HG02885 (cell line): ENCODE data around the gene PCDHA8.
"Not testable (repeated sequence)": the region's sequence is repeated elsewhere in the genome, so short reads cannot be mapped to it uniquely, and the experiment has no call there.

Experiments used
- ATAC-seq: cut with Tn5 transposase; IDR thresholded peaks from one replicate; pipeline ENCODE4 v1.9.1; 2021; ENCODE audit warnings: mild to moderate bottlenecking; ENCODE audit not compliant: unreplicated experiment, poor library complexity

PCDHA8 gene

DNA sequence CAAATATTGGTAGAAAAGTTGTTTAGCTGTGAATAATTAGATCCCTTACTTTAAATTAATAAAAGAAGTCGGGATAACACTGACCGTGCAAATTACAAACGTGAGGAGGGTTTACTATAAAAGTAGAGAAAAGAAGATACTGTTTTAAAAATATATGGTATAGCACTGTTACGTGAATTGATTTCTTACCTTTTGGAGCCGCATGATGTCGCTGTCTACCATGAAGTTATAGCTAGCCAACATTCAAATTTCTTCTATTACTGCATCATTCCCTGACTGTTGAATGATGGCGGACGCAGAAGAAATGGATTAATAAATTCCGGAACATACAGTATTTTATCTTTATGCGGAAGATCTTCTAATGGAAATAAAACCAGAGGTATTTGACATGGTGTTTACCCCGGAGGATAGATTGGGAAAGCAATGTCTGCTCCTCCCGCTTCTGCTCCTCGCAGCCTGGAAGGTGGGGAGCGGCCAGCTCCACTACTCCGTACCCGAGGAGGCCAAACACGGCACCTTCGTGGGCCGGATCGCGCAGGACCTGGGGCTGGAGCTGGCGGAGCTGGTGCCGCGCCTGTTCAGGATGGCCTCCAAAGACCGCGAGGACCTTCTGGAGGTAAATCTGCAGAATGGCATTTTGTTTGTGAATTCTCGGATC lies 13.2 kb upstream of the PCDHA8 start, which contains the start of gene PCDHA6:
PCDHA6 (plus strand) TSS at position 257 of the 658 bp plus-strand sequence; CDS start at position 389, 132 bp downstream.
- no peak for ATAC-seq

DNA sequence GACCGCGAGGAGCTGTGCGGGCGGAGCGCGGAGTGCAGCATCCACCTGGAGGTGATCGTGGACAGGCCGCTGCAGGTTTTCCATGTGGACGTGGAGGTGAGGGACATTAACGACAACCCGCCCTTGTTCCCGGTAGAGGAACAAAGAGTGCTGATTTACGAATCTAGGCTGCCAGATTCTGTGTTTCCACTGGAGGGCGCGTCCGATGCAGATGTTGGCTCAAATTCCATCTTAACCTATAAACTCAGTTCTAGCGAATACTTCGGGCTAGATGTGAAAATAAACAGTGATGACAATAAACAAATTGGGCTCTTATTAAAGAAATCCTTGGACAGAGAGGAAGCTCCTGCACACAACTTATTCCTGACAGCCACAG lies 12.6 kb upstream of the PCDHA8 start:
- no peak for ATAC-seq

DNA sequence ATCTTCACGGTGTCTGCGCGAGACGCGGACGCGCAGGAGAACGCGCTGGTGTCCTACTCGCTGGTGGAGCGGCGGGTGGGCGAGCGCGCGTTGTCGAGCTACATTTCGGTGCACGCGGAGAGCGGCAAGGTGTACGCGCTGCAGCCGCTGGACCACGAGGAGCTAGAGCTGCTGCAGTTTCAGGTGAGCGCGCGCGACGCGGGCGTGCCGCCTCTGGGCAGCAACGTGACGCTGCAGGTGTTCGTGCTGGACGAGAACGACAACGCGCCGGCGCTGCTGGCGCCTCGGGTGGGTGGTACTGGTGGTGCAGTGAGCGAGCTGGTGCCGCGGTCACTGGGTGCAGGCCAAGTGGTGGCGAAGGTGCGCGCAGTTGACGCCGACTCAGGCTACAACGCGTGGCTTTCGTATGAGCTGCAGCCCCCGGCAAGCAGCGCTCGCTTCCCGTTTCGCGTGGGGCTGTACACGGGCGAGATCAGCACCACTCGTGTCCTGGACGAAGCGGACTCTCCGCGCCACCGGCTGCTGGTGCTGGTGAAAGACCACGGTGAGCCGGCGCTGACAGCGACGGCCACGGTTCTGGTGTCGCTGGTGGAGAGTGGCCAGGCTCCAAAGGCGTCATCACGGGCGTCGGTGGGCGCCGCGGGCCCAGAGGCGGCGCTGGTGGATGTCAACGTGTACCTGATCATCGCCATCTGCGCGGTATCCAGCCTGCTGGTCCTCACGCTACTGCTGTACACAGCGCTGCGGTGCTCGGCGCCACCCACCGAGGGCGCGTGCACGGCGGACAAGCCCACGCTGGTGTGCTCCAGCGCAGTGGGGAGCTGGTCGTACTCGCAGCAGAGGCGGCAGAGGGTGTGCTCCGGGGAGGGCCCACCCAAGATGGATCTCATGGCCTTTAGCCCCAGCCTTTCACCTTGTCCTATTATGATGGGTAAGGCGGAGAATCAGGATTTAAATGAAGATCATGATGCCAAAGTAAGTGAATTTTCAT lies 11.2 kb upstream of the PCDHA8 start:
- not testable (repeated sequence) for ATAC-seq

DNA sequence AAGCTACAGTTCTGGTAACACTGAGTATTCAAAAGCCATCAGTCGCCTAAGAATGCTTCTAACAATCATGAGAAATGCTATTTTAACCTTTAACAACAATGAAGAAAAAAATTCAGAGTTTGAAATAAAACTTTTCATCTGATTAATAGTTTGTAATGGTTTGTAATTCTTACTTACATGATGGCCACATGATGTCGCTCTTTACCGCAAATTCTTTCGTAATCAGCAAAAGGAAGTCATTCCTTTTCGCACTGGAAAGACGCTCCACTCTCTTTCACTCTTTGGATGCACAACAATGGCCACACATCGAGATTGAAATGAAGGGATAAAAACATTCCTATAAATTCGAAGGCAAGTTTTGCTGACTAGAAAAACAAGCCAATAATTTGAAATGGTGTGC lies 7.0 kb upstream of the PCDHA8 start, which contains the start of gene PCDHA7:
PCDHA7 (plus strand) TSS at position 277 of the 400 bp plus-strand sequence; CDS start at position 392, 115 bp downstream.
- ATAC-seq = no peak

DNA sequence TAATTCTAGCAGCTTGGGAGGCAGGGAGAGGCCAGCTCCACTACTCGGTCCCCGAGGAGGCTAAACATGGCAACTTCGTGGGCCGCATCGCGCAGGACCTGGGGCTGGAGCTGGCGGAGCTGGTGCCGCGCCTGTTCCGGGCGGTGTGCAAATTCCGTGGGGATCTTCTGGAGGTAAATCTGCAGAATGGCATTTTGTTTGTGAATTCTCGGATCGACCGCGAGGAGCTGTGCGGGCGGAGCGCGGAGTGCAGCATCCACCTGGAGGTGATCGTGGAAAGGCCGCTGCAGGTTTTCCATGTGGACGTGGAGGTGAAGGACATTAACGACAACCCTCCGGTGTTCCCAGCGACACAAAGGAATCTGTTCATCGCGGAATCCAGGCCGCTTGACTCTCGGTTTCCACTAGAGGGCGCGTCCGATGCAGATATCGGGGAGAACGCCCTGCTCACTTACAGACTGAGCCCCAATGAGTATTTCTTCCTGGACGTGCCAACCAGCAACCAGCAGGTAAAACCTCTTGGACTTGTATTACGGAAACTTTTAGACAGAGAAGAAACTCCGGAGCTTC lies 6.5 kb upstream of the PCDHA8 start:
- ATAC-seq = not testable (repeated sequence)

DNA sequence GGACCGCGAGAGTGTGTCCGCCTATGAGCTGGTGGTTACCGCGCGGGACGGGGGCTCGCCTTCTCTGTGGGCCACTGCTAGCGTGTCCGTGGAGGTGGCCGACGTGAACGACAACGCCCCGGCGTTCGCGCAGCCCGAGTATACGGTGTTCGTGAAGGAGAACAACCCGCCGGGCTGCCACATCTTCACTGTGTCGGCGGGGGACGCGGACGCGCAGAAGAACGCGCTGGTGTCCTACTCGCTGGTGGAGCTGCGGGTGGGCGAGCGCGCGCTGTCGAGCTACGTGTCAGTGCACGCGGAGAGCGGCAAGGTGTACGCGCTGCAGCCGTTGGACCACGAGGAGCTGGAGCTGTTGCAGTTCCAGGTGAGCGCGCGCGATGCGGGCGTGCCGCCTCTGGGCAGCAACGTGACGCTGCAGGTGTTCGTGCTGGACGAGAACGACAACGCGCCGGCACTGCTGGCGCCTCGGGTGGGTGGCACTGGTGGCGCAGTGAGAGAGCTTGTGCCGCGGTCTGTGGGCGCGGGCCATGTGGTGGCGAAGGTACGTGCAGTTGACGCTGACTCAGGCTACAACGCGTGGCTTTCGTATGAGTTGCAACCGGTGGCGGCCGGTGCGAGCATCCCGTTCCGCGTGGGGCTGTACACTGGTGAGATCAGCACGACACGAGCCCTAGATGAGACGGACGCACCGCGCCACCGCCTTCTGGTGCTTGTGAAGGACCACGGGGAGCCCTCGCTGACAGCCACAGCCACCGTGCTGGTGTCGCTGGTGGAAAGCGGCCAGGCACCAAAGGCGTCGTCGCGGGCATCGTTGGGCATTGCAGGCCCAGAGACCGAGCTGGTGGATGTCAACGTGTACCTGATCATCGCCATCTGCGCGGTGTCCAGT lies 5.1 kb upstream of the PCDHA8 start:
- no peak for ATAC-seq

DNA sequence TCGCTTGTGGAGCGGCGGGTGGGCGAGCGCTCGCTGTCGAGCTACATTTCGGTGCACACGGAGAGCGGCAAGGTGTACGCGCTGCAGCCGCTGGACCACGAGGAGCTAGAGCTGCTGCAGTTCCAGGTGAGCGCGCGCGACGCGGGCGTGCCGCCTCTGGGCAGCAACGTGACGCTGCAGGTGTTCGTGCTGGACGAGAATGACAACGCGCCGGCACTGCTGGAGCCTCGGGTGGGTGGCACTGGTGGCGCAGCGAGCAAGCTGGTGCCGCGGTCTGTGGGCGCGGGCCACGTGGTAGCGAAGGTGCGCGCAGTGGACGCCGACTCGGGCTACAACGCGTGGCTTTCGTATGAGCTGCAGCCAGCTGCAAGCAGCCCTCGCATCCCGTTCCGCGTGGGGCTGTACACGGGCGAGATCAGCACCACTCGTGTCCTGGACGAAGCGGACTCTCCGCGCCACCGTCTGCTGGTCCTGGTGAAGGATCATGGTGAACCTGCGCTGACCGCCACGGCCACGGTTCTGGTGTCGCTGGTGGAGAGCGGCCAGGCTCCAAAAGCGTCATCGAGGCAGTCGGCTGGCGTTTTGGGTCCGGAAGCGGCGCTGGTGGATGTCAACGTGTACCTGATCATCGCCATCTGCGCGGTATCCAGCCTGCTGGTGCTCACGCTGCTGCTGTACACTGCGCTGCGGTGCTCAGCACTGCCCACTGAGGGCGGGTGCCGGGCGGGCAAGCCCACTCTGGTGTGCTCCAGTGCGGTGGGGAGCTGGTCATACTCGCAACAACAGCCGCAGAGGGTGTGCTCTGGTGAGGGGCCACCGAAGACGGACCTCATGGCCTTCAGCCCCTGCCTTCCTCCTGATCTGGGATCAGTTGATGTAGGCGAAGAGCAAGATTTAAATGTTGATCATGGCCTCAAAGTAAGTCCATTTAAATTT lies 2.1 kb downstream of the PCDHA8 start:
- no peak for ATAC-seq

DNA sequence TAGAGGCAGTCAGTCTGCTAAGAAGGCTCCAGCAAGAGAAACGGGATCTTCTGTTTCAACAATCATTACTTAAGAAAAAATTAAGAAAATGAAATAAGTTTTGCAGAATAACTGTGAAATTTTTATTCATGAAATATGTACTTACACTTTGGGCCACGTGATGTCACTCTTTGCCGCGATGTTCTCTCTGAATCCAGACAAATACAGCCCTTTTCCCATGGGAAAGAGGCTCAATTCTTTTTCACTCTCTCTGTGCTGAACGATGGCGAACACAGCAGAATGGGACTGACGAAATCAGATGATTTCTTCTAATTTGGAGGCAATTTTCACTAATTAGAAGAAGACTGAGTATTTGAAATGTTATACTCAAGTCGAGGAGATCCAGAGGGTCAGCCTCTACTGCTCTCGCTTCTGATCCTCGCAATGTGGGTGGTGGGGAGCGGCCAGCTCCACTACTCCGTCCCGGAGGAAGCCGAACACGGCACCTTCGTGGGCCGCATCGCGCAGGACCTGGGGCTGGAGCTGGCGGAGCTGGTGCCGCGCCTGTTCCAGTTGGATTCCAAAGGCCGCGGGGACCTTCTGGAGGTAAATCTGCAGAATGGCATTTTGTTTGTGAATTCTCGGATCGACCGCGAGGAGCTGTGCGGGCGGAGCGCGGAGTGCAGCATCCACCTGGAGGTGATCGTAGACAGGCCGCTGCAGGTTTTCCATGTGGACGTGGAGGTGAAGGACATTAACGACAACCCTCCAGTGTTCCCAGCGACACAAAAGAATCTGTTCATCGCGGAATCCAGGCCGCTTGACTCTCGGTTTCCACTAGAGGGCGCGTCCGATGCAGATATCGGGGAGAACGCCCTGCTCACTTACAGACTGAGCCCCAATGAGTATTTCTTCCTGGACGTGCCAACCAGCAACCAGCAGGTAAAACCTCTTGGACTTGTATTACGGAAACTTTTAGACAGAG lies 7.4 kb downstream of the PCDHA8 start, which contains the start of gene PCDHA9:
PCDHA9 (plus strand) TSS at position 244 of the 964 bp plus-strand sequence; CDS start at position 358, 114 bp downstream.
- ATAC-seq = not testable (repeated sequence)

DNA sequence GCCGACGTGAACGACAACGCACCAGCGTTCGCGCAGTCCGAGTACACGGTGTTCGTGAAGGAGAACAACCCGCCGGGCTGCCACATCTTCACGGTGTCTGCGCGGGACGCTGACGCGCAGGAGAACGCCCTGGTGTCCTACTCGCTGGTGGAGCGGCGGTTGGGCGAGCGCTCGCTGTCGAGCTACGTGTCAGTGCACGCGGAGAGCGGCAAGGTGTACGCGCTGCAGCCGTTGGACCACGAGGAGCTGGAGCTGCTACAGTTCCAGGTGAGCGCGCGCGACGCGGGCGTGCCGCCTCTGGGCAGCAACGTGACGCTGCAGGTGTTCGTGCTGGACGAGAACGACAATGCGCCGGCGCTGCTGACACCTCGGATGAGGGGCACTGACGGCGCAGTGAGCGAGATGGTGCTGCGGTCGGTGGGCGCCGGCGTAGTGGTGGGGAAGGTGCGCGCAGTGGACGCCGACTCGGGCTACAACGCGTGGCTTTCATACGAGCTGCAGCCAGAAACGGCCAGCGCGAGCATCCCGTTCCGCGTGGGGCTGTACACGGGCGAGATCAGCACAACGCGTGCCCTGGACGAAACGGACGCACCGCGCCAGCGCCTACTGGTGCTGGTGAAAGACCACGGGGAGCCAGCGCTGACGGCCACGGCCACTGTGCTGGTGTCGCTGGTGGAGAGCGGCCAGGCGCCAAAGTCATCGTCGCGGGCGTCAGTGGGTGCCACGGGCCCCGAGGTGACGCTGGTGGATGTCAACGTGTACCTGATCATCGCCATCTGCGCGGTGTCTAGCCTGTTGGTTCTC lies 9.0 kb downstream of the PCDHA8 start:
- not testable (repeated sequence) for ATAC-seq

DNA sequence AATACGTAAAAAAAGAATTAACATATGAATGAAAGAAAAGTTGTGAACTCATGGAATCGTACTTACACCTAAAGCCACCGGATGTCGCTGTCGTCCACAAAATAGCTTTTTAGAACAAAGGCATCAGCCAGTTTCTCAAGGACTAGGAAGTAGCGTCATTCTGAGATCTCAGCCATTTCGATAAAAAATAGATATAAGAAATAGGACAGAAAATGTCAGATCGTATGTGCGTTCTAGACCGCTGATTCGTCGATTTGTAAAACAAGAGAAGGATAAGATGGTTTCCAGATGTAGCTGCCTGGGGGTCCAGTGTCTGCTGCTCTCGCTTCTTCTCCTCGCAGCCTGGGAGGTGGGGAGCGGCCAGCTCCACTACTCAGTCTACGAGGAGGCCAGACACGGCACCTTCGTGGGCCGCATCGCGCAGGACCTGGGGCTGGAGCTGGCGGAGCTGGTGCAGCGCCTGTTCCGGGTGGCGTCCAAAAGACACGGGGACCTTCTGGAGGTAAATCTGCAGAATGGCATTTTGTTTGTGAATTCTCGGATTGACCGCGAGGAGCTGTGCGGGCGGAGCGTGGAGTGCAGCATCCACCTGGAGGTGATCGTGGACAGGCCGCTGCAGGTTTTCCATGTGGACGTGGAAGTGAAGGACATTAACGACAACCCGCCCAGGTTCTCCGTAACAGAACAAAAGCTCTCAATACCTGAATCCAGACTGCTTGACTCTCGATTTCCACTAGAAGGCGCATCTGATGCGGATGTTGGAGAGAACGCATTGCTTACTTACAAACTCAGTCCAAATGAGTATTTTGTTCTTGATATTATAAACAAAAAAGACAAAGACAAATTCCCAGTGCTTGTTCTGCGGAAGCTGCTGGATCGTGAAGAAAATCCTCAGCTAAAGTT lies 15.0 kb downstream of the PCDHA8 start, which contains the start of gene PCDHA10:
PCDHA10 (plus strand) TSS at position 126 of the 903 bp plus-strand sequence; CDS start at position 278, 152 bp downstream.
- no peak for ATAC-seq

DNA sequence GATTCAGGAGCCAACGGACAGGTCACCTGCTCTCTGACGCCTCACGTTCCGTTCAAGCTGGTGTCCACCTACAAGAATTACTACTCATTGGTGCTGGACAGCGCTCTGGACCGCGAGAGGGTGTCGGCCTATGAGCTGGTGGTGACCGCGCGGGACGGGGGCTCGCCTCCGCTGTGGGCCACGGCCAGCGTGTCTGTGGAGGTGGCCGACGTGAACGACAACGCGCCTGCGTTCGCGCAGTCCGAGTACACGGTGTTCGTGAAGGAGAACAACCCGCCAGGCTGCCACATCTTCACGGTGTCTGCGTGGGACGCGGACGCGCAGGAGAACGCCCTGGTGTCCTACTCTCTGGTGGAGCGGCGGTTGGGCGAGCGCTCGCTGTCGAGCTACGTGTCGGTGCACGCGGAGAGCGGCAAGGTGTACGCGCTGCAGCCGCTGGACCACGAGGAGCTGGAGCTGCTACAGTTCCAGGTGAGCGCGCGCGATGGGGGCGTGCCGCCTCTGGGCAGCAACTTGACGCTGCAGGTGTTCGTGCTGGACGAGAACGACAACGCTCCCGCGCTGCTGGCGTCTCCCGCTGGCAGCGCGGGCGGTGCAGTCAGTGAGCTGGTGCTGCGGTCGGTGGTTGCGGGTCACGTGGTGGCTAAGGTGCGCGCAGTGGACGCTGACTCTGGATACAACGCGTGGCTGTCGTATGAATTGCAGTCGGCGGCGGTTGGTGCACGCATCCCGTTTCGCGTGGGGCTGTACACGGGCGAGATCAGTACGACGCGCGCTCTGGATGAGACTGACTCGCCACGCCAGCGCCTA lies 16.4 kb downstream of the PCDHA8 start:
- no peak for ATAC-seq

DNA sequence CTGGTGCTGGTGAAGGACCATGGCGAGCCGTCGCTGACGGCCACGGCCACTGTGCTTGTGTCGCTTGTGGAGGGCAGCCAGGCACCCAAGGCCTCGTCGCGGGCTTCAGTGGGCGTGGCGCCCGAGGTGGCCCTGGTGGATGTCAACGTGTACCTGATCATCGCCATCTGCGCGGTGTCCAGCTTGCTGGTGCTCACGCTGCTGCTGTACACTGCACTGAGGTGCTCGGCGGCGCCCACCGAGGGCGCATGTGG lies 16.9 kb downstream of the PCDHA8 start:
- ATAC-seq = no peak

DNA sequence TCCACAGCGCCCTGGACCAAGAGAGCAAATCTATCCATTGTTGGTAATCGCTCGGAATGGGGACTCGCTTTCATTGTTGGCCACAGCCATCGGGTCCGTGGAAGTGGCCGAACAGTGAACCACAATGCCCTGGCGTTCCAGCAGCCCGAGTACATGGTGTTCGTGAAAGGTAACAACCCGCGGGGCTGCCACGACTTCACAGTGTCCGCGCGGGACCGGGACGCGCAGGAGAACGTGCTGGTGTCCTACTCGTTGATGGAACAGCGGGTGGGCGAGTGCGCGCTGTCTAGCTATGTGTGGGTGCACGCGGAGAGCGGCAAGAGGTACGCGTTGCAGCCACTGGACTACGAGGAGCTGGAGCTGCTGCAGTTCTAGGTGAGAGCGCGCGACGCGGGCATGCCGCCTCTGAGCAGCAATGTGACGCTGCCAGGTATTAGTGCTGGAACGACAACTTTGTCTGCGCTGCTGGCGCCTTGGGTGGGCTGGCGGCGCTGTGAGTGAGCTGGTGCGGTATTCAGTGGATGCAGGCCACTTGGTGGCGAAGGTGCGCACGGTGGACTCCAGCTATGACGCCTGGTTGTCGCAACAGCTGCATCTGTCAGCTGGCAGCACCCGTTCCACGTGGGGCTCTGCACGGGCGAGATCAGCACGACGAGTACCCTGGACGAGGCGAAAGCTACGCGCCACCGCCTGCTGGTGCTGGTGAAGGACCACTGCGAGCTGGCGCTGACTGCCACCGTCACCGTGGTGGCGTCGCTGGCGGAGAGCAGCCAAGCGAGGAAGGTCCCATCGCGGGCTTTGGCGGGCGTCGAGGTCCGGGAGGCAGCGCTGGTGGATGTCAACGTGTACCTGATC lies 21.7 kb downstream of the PCDHA8 start:
- ATAC-seq = no peak
